ENCODE data around the gene TTLL5.
A peak's percentile ranks its signal among the peaks of the same experiment; 100 is the strongest.

TTLL5 gene

DNA sequence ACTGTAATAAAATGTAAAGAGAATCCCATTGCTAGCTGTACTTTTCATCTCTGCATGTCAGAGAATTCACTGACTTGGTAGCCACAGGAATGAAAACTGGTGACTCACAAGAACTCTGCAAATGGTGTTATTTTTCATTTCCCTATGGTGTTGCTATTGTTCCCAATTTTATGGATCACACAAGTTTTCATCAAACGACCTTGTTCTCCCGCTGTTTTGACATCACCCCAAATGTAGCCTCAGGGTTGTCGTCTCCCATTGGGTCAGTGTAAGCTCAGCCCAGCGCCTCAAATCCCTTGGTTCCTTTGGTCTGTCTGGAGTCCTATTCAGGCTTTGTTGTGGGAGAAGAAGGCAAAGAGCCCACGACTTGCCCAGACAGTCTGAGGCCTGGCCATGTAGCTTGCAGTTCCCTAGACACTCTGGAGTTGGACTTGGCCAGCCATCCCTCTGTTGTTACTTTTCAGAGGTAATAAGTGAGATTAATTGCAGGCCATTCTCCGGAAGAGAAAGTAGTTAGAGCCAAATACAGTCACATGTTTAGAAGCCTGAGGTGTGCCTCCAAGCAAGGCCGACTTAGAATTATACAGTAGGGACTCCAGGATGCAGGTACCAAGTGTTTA lies 161.6 kb downstream of the TTLL5 start:
- Histone ChIP-seq H3K14ac (ENCODE audit: low read length in 2 of 2) (no peak overlapping the region), H3K4me3 (ENCODE audit: insufficient read depth in 1 of 2, low read depth in 1 of 2, low read length in 2 of 2) (peak overlapping the region in 1 of 2 experiments; percentile 45), H2BK15ac (ENCODE audit: low read depth, poor library complexity, severe bottlenecking) (no peak overlapping the region), H3K9ac (ENCODE audit: low read length) (peak overlapping the region; percentile 71), H2AK5ac (ENCODE audit: low read length, severe bottlenecking) (peak overlapping the region; percentile 84), H3K4me1 (ENCODE audit: control insufficient read depth, insufficient read depth, low read depth, low read length) (peaks cover 19% of the 10 kb centered on the region), H3K27me3 (ENCODE audit: control insufficient read depth in 1 of 2, insufficient read depth in 1 of 2, low read length in 2 of 2) (no peaks in the 10 kb centered on the region), H2BK5ac (ENCODE audit: low read depth, low read length, poor library complexity, severe bottlenecking) (peak overlapping the region; percentile 75), H4K8ac (ENCODE audit: low read length) (no peak overlapping the region), H2BK12ac (ENCODE audit: low read length in 2 of 2) (peak overlapping the region in 1 of 2 experiments; percentile 23), H3K4ac (ENCODE audit: low read depth in 1 of 2, low read length in 2 of 2) (peak overlapping the region in 1 of 2 experiments; percentile 17), H3K79me1 (replicated peaks; ENCODE audit: low read length, poor library complexity, severe bottlenecking) (peaks cover 4% of the 10 kb centered on the region), H3K36me3 (ENCODE audit: control insufficient read depth in 1 of 2, insufficient read depth in 2 of 2, low read depth in 1 of 2, low read length in 2 of 2) (peaks cover 3 to 13% of the 10 kb centered on the region in 2 experiments), H3K9me3 (ENCODE audit: control insufficient read depth, low read length) (no peaks in the 10 kb centered on the region), H3K18ac (ENCODE audit: low read depth in 1 of 2, low read length in 2 of 2) (peak overlapping the region; percentile 42 to 52), H3K27ac (ENCODE audit: low read length, poor library complexity, severe bottlenecking) (peak overlapping the region; percentile 96), H3K23ac (ENCODE audit: low read length in 2 of 2) (no peak overlapping the region), H3K4me2 (ENCODE audit: low read length, poor library complexity, severe bottlenecking) (no peak overlapping the region), H2AFZ (ENCODE audit: low read depth, low read length) (no peak overlapping the region), H2BK120ac (ENCODE audit: low read depth, low read length) (no peak overlapping the region), H4K91ac (ENCODE audit: low read length) (no peak overlapping the region)
- WGBS, result 84% methylated on average over 7 of the region's 7 CpGs
- peak; percentile 71 for DNase-seq

DNA sequence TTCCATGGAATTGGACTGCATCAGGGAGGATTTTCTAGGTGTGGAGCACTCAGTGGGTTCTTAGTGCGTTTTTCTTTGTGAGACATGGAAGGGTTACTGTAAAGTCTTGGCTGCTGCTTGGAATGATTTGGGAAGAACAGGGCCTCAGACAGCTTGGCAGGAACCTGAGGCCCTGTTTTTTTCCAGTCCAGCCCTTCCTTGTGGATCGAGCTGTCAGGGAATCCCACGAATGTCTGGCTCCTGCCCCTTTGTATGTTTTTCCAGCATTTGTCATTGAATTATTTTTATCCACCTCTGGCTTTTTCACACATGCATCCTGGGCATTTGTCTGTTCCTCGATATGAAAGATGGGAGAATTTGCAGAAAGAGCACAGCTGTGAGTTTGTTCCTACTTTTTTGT lies 162.3 kb downstream of the TTLL5 start:
- no peak overlapping the region for H3K18ac ChIP-seq (ENCODE audit: low read depth in 1 of 2, low read length in 2 of 2)
- no peak overlapping the region for H3K4me2 ChIP-seq (ENCODE audit: low read length, poor library complexity, severe bottlenecking)
- no peak overlapping the region for H2BK12ac ChIP-seq (ENCODE audit: low read length in 2 of 2)
- H3K27me3 ChIP-seq (ENCODE audit: control insufficient read depth in 1 of 2, insufficient read depth in 1 of 2, low read length in 2 of 2), result no peaks in the 10 kb centered on the region
- H3K79me1 ChIP-seq (replicated peaks; ENCODE audit: low read length, poor library complexity, severe bottlenecking), result peaks cover 4% of the 10 kb centered on the region
- H3K9me3 ChIP-seq (ENCODE audit: control insufficient read depth, low read length), result no peaks in the 10 kb centered on the region
- H2BK5ac ChIP-seq (ENCODE audit: low read depth, low read length, poor library complexity, severe bottlenecking), result no peak overlapping the region
- peaks cover 19% of the 10 kb centered on the region for H3K4me1 ChIP-seq (ENCODE audit: control insufficient read depth, insufficient read depth, low read depth, low read length)
- H2AFZ ChIP-seq (ENCODE audit: low read depth, low read length), result no peak overlapping the region
- peak overlapping the region in 1 of 2 experiments; percentile 45 for H3K4me3 ChIP-seq (ENCODE audit: insufficient read depth in 1 of 2, low read depth in 1 of 2, low read length in 2 of 2)
- peak overlapping the region; percentile 79 for H2AK5ac ChIP-seq (ENCODE audit: low read length, severe bottlenecking)
- H4K91ac ChIP-seq (ENCODE audit: low read length), result no peak overlapping the region
- H3K9ac ChIP-seq (ENCODE audit: low read length), result peak overlapping the region; percentile 71
- H3K27ac ChIP-seq (ENCODE audit: low read length, poor library complexity, severe bottlenecking), result peak overlapping the region; percentile 96
- no peak overlapping the region for H4K8ac ChIP-seq (ENCODE audit: low read length)
- DNase-seq, result no peak
- no peak overlapping the region for H3K23ac ChIP-seq (ENCODE audit: low read length in 2 of 2)
- no peak overlapping the region for H2BK15ac ChIP-seq (ENCODE audit: low read depth, poor library complexity, severe bottlenecking)
- no peak overlapping the region for H2BK120ac ChIP-seq (ENCODE audit: low read depth, low read length)
- WGBS, result 91% methylated on average over 3 of the region's 4 CpGs
- peaks cover 3 to 13% of the 10 kb centered on the region in 2 experiments for H3K36me3 ChIP-seq (ENCODE audit: control insufficient read depth in 1 of 2, insufficient read depth in 2 of 2, low read depth in 1 of 2, low read length in 2 of 2)
- no peak overlapping the region for H3K4ac ChIP-seq (ENCODE audit: low read depth in 1 of 2, low read length in 2 of 2)
- H3K14ac ChIP-seq (ENCODE audit: low read length in 2 of 2), result no peak overlapping the region

DNA sequence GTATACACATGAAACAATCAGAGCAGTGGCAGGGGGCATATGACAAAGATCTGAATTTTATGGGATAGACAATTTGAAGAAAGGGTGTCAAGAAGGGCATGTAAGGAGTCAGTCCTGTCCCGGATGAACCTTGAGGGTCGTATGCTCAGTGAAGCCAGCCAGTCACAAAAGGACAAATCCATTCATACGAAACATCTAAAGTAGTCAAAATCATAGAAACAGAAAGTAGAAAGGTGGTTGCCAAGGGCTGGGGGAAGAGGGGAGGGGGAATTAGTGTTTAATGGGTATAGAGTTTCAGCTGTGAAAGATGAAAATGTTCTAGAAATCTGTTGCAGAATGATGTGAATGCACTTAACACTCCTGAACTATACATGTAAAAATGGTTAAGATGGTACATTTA lies 163.3 kb downstream of the TTLL5 start:
- H3K14ac ChIP-seq (ENCODE audit: low read length in 2 of 2), result no peak overlapping the region
- H3K9me3 ChIP-seq (ENCODE audit: control insufficient read depth, low read length), result no peaks in the 10 kb centered on the region
- no peak overlapping the region for H3K9ac ChIP-seq (ENCODE audit: low read length)
- peaks cover 19% of the 10 kb centered on the region for H3K4me1 ChIP-seq (ENCODE audit: control insufficient read depth, insufficient read depth, low read depth, low read length)
- 100% methylated on average over 2 of the region's 3 CpGs for WGBS
- no peak overlapping the region for H3K23ac ChIP-seq (ENCODE audit: low read length in 2 of 2)
- DNase-seq, result no peak
- H3K27me3 ChIP-seq (ENCODE audit: control insufficient read depth in 1 of 2, insufficient read depth in 1 of 2, low read length in 2 of 2), result no peaks in the 10 kb centered on the region
- H3K4ac ChIP-seq (ENCODE audit: low read depth in 1 of 2, low read length in 2 of 2), result peak overlapping the region in 1 of 2 experiments; percentile 28
- no peak overlapping the region for H2BK5ac ChIP-seq (ENCODE audit: low read depth, low read length, poor library complexity, severe bottlenecking)
- no peak overlapping the region for H3K27ac ChIP-seq (ENCODE audit: low read length, poor library complexity, severe bottlenecking)
- H2BK120ac ChIP-seq (ENCODE audit: low read depth, low read length), result no peak overlapping the region
- peaks cover 3 to 13% of the 10 kb centered on the region in 2 experiments for H3K36me3 ChIP-seq (ENCODE audit: control insufficient read depth in 1 of 2, insufficient read depth in 2 of 2, low read depth in 1 of 2, low read length in 2 of 2)
- peak overlapping the region; percentile 10 for H2AK5ac ChIP-seq (ENCODE audit: low read length, severe bottlenecking)
- no peak overlapping the region for H3K4me3 ChIP-seq (ENCODE audit: insufficient read depth in 1 of 2, low read depth in 1 of 2, low read length in 2 of 2)
- H4K8ac ChIP-seq (ENCODE audit: low read length), result no peak overlapping the region
- H3K18ac ChIP-seq (ENCODE audit: low read depth in 1 of 2, low read length in 2 of 2), result no peak overlapping the region
- no peak overlapping the region for H2AFZ ChIP-seq (ENCODE audit: low read depth, low read length)
- H3K79me1 ChIP-seq (replicated peaks; ENCODE audit: low read length, poor library complexity, severe bottlenecking), result peaks cover 4% of the 10 kb centered on the region
- no peak overlapping the region for H3K4me2 ChIP-seq (ENCODE audit: low read length, poor library complexity, severe bottlenecking)
- no peak overlapping the region for H2BK12ac ChIP-seq (ENCODE audit: low read length in 2 of 2)
- no peak overlapping the region for H2BK15ac ChIP-seq (ENCODE audit: low read depth, poor library complexity, severe bottlenecking)
- no peak overlapping the region for H4K91ac ChIP-seq (ENCODE audit: low read length)

DNA sequence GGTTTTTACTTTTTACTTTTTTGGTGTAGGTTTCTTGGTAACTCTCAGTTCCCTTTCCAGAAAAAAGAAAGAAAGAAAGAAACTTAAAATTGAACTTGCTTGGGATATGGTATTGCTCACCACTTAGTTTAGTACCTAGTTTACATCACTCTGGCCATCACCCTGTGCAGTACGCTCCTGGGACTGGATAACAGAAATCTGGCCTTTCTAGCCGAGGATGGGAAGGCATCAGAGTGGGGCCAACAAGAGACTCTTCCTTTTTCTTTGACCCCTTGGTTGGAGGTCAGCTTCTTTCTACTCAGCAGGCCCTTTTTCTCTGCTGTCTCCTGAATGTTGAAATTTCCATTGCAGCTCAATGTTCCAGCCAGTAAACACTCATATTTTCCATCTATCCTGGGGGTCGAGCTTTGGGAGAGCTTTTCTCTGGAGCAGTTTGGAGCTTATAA lies 164.1 kb downstream of the TTLL5 start:
- H4K8ac ChIP-seq (ENCODE audit: low read length), result no peak overlapping the region
- peak overlapping the region; percentile 65 for H3K9ac ChIP-seq (ENCODE audit: low read length)
- peaks cover 4% of the 10 kb centered on the region for H3K79me1 ChIP-seq (replicated peaks; ENCODE audit: low read length, poor library complexity, severe bottlenecking)
- H2AK5ac ChIP-seq (ENCODE audit: low read length, severe bottlenecking), result peak overlapping the region; percentile 45
- H3K14ac ChIP-seq (ENCODE audit: low read length in 2 of 2), result no peak overlapping the region
- H3K9me3 ChIP-seq (ENCODE audit: control insufficient read depth, low read length), result no peaks in the 10 kb centered on the region
- peaks cover 17% of the 10 kb centered on the region for H3K4me1 ChIP-seq (ENCODE audit: control insufficient read depth, insufficient read depth, low read depth, low read length)
- no peak overlapping the region for H2BK120ac ChIP-seq (ENCODE audit: low read depth, low read length)
- H3K4ac ChIP-seq (ENCODE audit: low read depth in 1 of 2, low read length in 2 of 2), result no peak overlapping the region
- H3K27ac ChIP-seq (ENCODE audit: low read length, poor library complexity, severe bottlenecking), result peak overlapping the region; percentile 81
- H2AFZ ChIP-seq (ENCODE audit: low read depth, low read length), result no peak overlapping the region
- peaks cover 0 to 6% of the 10 kb centered on the region in 2 experiments for H3K36me3 ChIP-seq (ENCODE audit: control insufficient read depth in 1 of 2, insufficient read depth in 2 of 2, low read depth in 1 of 2, low read length in 2 of 2)
- H2BK5ac ChIP-seq (ENCODE audit: low read depth, low read length, poor library complexity, severe bottlenecking), result no peak overlapping the region
- WGBS, result 63% methylated on average over 2 of the region's 3 CpGs
- DNase-seq, result peak; percentile 80
- H3K4me3 ChIP-seq (ENCODE audit: insufficient read depth in 1 of 2, low read depth in 1 of 2, low read length in 2 of 2), result no peak overlapping the region
- no peak overlapping the region for H3K23ac ChIP-seq (ENCODE audit: low read length in 2 of 2)
- H3K4me2 ChIP-seq (ENCODE audit: low read length, poor library complexity, severe bottlenecking), result no peak overlapping the region
- no peak overlapping the region for H2BK15ac ChIP-seq (ENCODE audit: low read depth, poor library complexity, severe bottlenecking)
- no peak overlapping the region for H3K18ac ChIP-seq (ENCODE audit: low read depth in 1 of 2, low read length in 2 of 2)
- H2BK12ac ChIP-seq (ENCODE audit: low read length in 2 of 2), result no peak overlapping the region
- H3K27me3 ChIP-seq (ENCODE audit: control insufficient read depth in 1 of 2, insufficient read depth in 1 of 2, low read length in 2 of 2), result no peaks in the 10 kb centered on the region
- H4K91ac ChIP-seq (ENCODE audit: low read length), result no peak overlapping the region
